ENCODE measurements around the gene SPATA31C2.
"Not testable (repeated sequence)": the region's sequence is repeated elsewhere in the genome, so short reads cannot be mapped to it uniquely, and the experiment has no call there.

DNA sequence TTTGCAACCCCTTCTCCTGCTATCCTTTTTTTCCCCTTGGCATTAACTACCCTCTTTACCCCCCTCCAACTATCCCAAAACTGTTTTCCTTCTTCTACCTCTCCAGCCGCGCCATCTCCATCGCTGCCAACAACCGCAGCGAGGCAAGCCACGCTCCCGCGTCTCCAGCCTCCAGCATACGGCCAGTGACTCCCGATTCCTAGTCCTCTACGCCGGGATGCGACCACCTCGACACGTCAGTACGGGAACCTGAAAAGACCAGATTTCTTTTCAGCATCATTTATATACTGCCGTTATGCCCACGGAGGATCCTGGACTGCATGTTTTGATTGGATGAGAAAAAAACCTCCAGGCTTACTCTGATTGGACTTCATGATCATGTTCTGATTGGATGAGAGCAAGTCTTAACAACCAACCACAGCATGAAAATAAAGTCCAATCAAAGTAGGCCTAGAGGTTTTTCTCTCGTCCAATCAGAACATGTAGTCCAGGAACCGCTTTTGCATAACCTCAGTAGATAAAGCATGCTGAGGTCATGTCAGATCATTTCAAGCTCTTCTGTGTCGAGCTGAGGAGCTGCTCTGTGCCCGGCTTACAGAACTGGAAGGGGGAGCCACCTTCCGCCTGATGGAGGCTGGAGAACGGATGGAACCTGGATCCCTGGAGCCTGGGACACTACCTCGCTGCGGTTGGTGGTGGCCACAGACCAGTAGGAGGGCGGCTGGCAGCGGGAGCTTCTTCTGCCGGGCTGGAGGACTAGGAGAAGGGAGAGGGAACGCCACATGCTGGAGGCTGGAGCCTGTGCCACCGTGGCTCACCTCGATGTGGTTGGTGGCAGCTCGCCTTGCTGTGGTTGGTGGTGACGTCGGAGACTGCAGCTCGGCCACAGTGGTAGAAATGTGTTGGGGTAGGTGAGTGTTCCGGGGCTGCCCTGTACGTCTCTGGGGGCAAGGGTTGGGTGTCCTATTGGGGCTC is 24.8 kb downstream of the SPATA31C2 start:
- TF ChIP-seq, protein P1, sequence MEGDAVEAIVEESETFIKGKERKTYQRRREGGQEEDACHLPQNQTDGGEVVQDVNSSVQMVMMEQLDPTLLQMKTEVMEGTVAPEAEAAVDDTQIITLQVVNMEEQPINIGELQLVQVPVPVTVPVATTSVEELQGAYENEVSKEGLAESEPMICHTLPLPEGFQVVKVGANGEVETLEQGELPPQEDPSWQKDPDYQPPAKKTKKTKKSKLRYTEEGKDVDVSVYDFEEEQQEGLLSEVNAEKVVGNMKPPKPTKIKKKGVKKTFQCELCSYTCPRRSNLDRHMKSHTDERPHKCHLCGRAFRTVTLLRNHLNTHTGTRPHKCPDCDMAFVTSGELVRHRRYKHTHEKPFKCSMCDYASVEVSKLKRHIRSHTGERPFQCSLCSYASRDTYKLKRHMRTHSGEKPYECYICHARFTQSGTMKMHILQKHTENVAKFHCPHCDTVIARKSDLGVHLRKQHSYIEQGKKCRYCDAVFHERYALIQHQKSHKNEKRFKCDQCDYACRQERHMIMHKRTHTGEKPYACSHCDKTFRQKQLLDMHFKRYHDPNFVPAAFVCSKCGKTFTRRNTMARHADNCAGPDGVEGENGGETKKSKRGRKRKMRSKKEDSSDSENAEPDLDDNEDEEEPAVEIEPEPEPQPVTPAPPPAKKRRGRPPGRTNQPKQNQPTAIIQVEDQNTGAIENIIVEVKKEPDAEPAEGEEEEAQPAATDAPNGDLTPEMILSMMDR (IDR thresholded peaks at IDR 0.05), result not testable (repeated sequence)
- not testable (repeated sequence) for TF ChIP-seq POLR2AphosphoS5 (IDR thresholded peaks at IDR 0.05)
